AG09319 (cell line): ENCODE results near the gene PSD2.

ENCODE experiments used
- DNase-seq: peaks from one replicate; pipeline ENCODE4 v3.0.0-alpha.2; 2010; ENCODE audit warnings: low read depth; ENCODE audit errors: extremely low read depth
- CTCF ChIP-seq: IDR thresholded peaks from 2 replicates; pipeline ENCODE4 v1.5.1; 2011; ENCODE audit warnings: low read depth, mild to moderate bottlenecking, inconsistent platforms, low read length, moderate library complexity

The PSD2 gene

GRCh38 chr5:139880416-139881142 lies 85.0 kb downstream of the PSD2 start:
- no peak for TF ChIP-seq CTCF
- DNase-seq = no peak

GRCh38 chr5:139881143-139881733 lies 85.6 kb downstream of the PSD2 start:
- TF ChIP-seq CTCF = no peak
- no peak for DNase-seq

- no peak for DNase-seq
These were observed 86.7 kb downstream of the PSD2 start for GRCh38 chr5:139882316-139882715.

GRCh38 chr5:139882961-139883539 lies 87.4 kb downstream of the PSD2 start:
- no peak for TF ChIP-seq CTCF
- no peak for DNase-seq

More at GRCh38 chr5:139882316-139882715, 86.7 kb downstream of the PSD2 start:
- TF ChIP-seq CTCF = no peak

GRCh38 chr5:139884144-139884543 lies 88.5 kb downstream of the PSD2 start:
- no peak for TF ChIP-seq CTCF
- DNase-seq = no peak

- no peak for TF ChIP-seq CTCF
- no peak for DNase-seq
These were observed 89.1 kb downstream of the PSD2 start for GRCh38 chr5:139884734-139885133.

- no peak for TF ChIP-seq CTCF
- DNase-seq = no peak
These were observed 89.7 kb downstream of the PSD2 start for GRCh38 chr5:139885172-139885856.
